GM12878 (cell line): Measurements from ENCODE around the gene AP3S1. TPM values are rescaled to one million over a fixed set of nuclear protein-coding genes. Genes with fewer than 3 reads are reported as not detected.

Experiments used
- ATAC-seq: fragments of 200-7000 bp; cut with Tn5 transposase; 3 replicates; pipeline ENCODE4 v1.9.1; 2020; ENCODE audit warnings: mild to moderate bottlenecking, moderate library complexity
- BruUV-seq: library from RNA; stranded (reverse); fragments of 400-500 nt; replicated peaks from 2 replicates; lab custom pipeline; 2021; lab: Mats Ljungman, UMichigan
- CTCF ChIA-PET: fragments of 300-600 bp; sonication (Branson Sonifier 250); formaldehyde crosslinking; extraction: SDS; loops from one replicate; lab custom pipeline; 2021; ENCODE audit warnings: inconsistent platforms; lab: Yijun Ruan, JAX
- POLR2A ChIA-PET: fragments of 350-600 bp; formaldehyde crosslinking; extraction: SDS; loops from one replicate; lab custom pipeline; 2021; ENCODE audit warnings: inconsistent platforms; lab: Charles Lee
- RAD21 ChIA-PET: fragments of 300-600 bp; sonication (Branson Sonifier 250); formaldehyde crosslinking; loops from one replicate; lab custom pipeline; 2023; ENCODE audit warnings: antibody characterized with exemption; ENCODE audit not compliant: unreplicated experiment; lab: Charles Lee
- SMC1A ChIA-PET: fragments of 300-600 bp; sonication (Branson Sonifier 250); formaldehyde crosslinking; loops from one replicate; lab custom pipeline; 2023; ENCODE audit not compliant: unreplicated experiment, uncharacterized antibody; lab: Charles Lee
- DNase-seq: peaks from one replicate; pipeline ENCODE4 v3.0.0-alpha.2; 2011; ENCODE audit warnings: low read depth, low spot score
- FAIRE-seq: peaks from 3 replicates; lab custom pipeline; 2011; peaks lifted over from hg19 to GRCh38; lab: Jason Lieb, UNC
- H2AFZ ChIP-seq: 2 replicates; pipeline ENCODE4 v1.6.0; 2011; ENCODE audit warnings: low read depth, low read length, control low read depth; ENCODE audit not compliant: control insufficient read depth
- H3K27ac ChIP-seq: 2 replicates; pipeline ENCODE4 v1.5.1; 2011; ENCODE audit warnings: control low read depth; ENCODE audit not compliant: control insufficient read depth, insufficient read depth
- H3K27me3 ChIP-seq, 2 experiments: replicated peaks in 1 of 2; 2 replicates each; pipeline versions ENCODE4 v1.6.0 to v1.6.1; 2011; ENCODE audit warnings: low read length in 1 of 2; ENCODE audit not compliant: control insufficient read depth in 2 of 2, insufficient read depth in 2 of 2
- H3K36me3 ChIP-seq, 2 experiments: 2 replicates each; pipeline ENCODE4 v1.5.1; 2011; ENCODE audit warnings: low read length in 1 of 2; ENCODE audit not compliant: control insufficient read depth in 2 of 2, insufficient read depth in 2 of 2
- H3K4me1 ChIP-seq: 2 replicates; pipeline ENCODE4 v1.6.1; 2011; ENCODE audit warnings: mild to moderate bottlenecking, low read length, moderate library complexity, mixed read lengths; ENCODE audit not compliant: control insufficient read depth, insufficient read depth
- H3K4me2 ChIP-seq: 2 replicates; pipeline ENCODE4 v1.6.0; 2011; ENCODE audit warnings: control low read depth; ENCODE audit not compliant: control insufficient read depth, insufficient read depth
- H3K4me3 ChIP-seq: fragments of 200-600 bp; sonication (generic); 2 replicates; pipeline ENCODE4 v1.5.1; 2016
- H3K79me2 ChIP-seq: 2 replicates; pipeline ENCODE4 v1.6.0; 2011; ENCODE audit warnings: low read length; ENCODE audit not compliant: control insufficient read depth, insufficient read depth
- H3K9ac ChIP-seq: 2 replicates; pipeline ENCODE4 v1.8.0; 2011; ENCODE audit warnings: low read length, control low read depth, mixed read lengths; ENCODE audit not compliant: control insufficient read depth, insufficient read depth
- H3K9me3 ChIP-seq: replicated peaks from 3 replicates; pipeline ENCODE4 v1.5.1; 2011; ENCODE audit warnings: mild to moderate bottlenecking, low read length; ENCODE audit not compliant: control insufficient read depth, insufficient read depth
- H4K20me1 ChIP-seq: 2 replicates; pipeline ENCODE4 v1.6.0; 2011; ENCODE audit not compliant: control insufficient read depth, insufficient read depth
- ESRRA ChIP-seq: IDR thresholded peaks from 2 replicates; pipeline ENCODE4 v1.6.1; 2012; ENCODE audit warnings: mild to moderate bottlenecking, low read length, improper control_type of control experiment
- NFXL1 ChIP-seq: fragments of 450-650 bp; IDR thresholded peaks from 2 replicates; pipeline ENCODE4 v1.6.1; 2017; ENCODE audit warnings: antibody characterized with exemption, mild to moderate bottlenecking, borderline replicate concordance
- POLR2A ChIP-seq: IDR thresholded peaks from 2 replicates; pipeline ENCODE4 v1.6.1; 2011; ENCODE audit warnings: low read depth, mild to moderate bottlenecking, low read length
- POLR2AphosphoS5 ChIP-seq: IDR thresholded peaks from 2 replicates; pipeline ENCODE4 v1.6.1; 2011; ENCODE audit warnings: mild to moderate bottlenecking, low read length, inconsistent platforms
- RBBP5 ChIP-seq: fragments of 200-600 bp; sonication (generic); conservative IDR thresholded peaks from 2 replicates; pipeline ENCODE4 v1.6.1; 2016
- RELA ChIP-seq: fragments of 450-650 bp; IDR thresholded peaks from 2 replicates; pipeline ENCODE4 v1.8.0; 2014; ENCODE audit warnings: borderline replicate concordance; ENCODE audit not compliant: partially characterized antibody
- SMARCA5 ChIP-seq: fragments of 450-650 bp; IDR thresholded peaks from 2 replicates; pipeline ENCODE4 v1.6.1; 2017; ENCODE audit warnings: mild to moderate bottlenecking
- ZNF207 ChIP-seq: fragments of 450-650 bp; IDR thresholded peaks from 2 replicates; pipeline ENCODE4 v1.6.1; 2014; ENCODE audit warnings: antibody characterized with exemption, mild to moderate bottlenecking, borderline replicate concordance
- WGBS: methylation state at CpG from one replicate; pipeline ENCODE4 v1.1.6; 2016; ENCODE audit warnings: low lambda C conversion rate; ENCODE audit not compliant: insufficient replicate concordance, insufficient coverage; ENCODE audit errors: missing lambda C conversion rate; 5-methylcytosine and 5-hydroxymethylcytosine counted together
- in situ Hi-C: fragments of 300-500 bp; cut with MboI; formaldehyde crosslinking; loops from 9 replicates; pipeline ENCODE4 v1.14.3; 2018; ENCODE audit warnings: mixed read lengths
- intact Hi-C: fragments of 100-400 bp; cut with micrococcal nuclease; formaldehyde crosslinking; loops from one replicate; pipeline ENCODE4 v1.14.2; 2022; ENCODE audit not compliant: unreplicated experiment
- polyA plus RNA-seq, 11 experiments: library from polyadenylated mRNA; depleted of rRNA in 4 of 11; unstranded in 6 of 11; stranded (reverse) in 5 of 11; fragments of >200 nt; fragmentation: Nextera tagmentation in 4 of 11; fragmentation: Illumina TruSeq in 1 of 11; extraction: Ambion mirVana in 4 of 11; extraction: Trizol in 1 of 11; gene quantifications; 1 replicate in 1 of 11; 2 replicates in 10 of 11; pipeline versions ENCODE4 v1.2.1 to v1.2.3, GENCODE V29; 2011 to 2016; ENCODE audit warnings: inconsistent platforms in 2 of 11, missing spikeins in 2 of 11, low read depth in 1 of 11
- total RNA-seq, 4 experiments: library from RNA; depleted of rRNA in 3 of 4; stranded (reverse); fragments of >200 nt in 3 of 4; fragmentation: Illumina TruSeq in 1 of 4; extraction: Trizol in 1 of 4; gene quantifications; 2 replicates each; pipeline versions ENCODE4 v1.2.1 to v1.2.3, GENCODE V29; 2013 to 2021
- TF ChIP-seq, protein P1 (sequence below): fragments of 450-650 bp; IDR thresholded peaks from 2 replicates; pipeline ENCODE4 v1.6.1; 2017; ENCODE audit warnings: mild to moderate bottlenecking, moderate library complexity
- TF ChIP-seq, protein P2 (sequence below): IDR thresholded peaks from 2 replicates; pipeline ENCODE4 v1.6.1; 2011; ENCODE audit warnings: low read depth, low read length, improper control_type of control experiment, borderline replicate concordance

AP3S1 gene
- total and polyA plus RNA-seq, 10 of the 15 experiments (the other 5 are each of a cell fraction or from before 2014, with no cell fraction given) = 36.4 to 137 (median 67.5) TPM

DNA sequence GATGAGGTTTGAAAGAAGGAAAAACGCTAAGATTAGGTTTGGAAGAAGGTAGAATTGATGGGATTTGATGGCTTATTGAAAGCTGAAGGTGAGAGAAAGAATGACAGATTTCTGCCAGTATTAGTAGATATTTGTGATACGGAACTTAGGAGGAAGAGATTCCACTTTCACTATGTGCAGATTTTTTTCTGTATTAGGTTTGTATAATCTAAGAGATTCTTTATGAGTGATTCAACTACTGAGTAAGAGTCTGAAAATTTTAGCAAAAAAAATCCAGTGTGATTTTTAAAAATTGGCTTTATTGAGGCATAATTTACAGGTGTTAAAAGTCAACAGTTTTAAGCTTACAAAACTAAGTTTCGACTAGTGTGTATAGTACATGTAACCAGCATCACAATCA, 54.1 kb downstream of the AP3S1 start (continued):
- TF ChIP-seq, protein P1, sequence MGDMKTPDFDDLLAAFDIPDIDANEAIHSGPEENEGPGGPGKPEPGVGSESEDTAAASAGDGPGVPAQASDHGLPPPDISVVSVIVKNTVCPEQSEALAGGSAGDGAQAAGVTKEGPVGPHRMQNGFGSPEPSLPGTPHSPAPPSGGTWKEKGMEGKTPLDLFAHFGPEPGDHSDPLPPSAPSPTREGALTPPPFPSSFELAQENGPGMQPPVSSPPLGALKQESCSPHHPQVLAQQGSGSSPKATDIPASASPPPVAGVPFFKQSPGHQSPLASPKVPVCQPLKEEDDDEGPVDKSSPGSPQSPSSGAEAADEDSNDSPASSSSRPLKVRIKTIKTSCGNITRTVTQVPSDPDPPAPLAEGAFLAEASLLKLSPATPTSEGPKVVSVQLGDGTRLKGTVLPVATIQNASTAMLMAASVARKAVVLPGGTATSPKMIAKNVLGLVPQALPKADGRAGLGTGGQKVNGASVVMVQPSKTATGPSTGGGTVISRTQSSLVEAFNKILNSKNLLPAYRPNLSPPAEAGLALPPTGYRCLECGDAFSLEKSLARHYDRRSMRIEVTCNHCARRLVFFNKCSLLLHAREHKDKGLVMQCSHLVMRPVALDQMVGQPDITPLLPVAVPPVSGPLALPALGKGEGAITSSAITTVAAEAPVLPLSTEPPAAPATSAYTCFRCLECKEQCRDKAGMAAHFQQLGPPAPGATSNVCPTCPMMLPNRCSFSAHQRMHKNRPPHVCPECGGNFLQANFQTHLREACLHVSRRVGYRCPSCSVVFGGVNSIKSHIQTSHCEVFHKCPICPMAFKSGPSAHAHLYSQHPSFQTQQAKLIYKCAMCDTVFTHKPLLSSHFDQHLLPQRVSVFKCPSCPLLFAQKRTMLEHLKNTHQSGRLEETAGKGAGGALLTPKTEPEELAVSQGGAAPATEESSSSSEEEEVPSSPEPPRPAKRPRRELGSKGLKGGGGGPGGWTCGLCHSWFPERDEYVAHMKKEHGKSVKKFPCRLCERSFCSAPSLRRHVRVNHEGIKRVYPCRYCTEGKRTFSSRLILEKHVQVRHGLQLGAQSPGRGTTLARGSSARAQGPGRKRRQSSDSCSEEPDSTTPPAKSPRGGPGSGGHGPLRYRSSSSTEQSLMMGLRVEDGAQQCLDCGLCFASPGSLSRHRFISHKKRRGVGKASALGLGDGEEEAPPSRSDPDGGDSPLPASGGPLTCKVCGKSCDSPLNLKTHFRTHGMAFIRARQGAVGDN = no peak
- TF ChIP-seq SMARCA5 (no peak), RBBP5 (no peak), POLR2A (no peak)

GRCh38 chr5:115898656-115899055, 56.9 kb downstream of the AP3S1 start:
- ATAC-seq (no peak), DNase-seq (no peak), FAIRE-seq (no peak)
- Histone ChIP-seq H3K36me3 (no peaks in the 10 kb centered on the region; a peak in 2 of 4 replicates), H3K4me2 (no peak overlapping the region), H3K79me2 (no peaks in the 10 kb centered on the region), H3K9ac (no peak overlapping the region), H3K9me3 (no peaks in the 10 kb centered on the region), H2AFZ (no peak overlapping the region), H3K27ac (no peak overlapping the region), H3K27me3 (no peaks in the 10 kb centered on the region), H4K20me1 (no peaks in the 10 kb centered on the region), H3K4me1 (no peaks in the 10 kb centered on the region), H3K4me3 (no peak overlapping the region)
- BruUV-seq = TSS peak; percentile 10
- intact Hi-C loops (no loop called here), in situ Hi-C loops (no loop called here)
- ChIA-PET CTCF (no interaction called here), SMC1A (interaction anchor here (0.7 to 1.9 kb wide), 3 partner anchors 8 to 163 kb away, joined by 3 to 6 read pairs (median 6); no protein-coding TSS in a partner anchor), RAD21 (no interaction called here), POLR2A (no interaction called here)
- TF ChIP-seq RELA = no peak
- TF ChIP-seq ESRRA = no peak
- no peak for TF ChIP-seq ZNF207
- no peak for TF ChIP-seq NFXL1
- TF ChIP-seq, protein P2, sequence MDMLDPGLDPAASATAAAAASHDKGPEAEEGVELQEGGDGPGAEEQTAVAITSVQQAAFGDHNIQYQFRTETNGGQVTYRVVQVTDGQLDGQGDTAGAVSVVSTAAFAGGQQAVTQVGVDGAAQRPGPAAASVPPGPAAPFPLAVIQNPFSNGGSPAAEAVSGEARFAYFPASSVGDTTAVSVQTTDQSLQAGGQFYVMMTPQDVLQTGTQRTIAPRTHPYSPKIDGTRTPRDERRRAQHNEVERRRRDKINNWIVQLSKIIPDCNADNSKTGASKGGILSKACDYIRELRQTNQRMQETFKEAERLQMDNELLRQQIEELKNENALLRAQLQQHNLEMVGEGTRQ = no peak
- no peak for TF ChIP-seq POLR2AphosphoS5
- WGBS = 95% methylated on average over 1 of the region's 1 CpG
